Right ventricle myocardium superior (tissue), 1 donor: ENCODE data around the gene ME1. TPM values are rescaled to one million over a fixed set of nuclear protein-coding genes. Genes with fewer than 3 reads are reported as not detected.
A peak's percentile ranks its signal among the peaks of the same experiment; 100 is the strongest.

Source experiments
- ATAC-seq: fragments of 200-7000 bp; cut with Tn5 transposase; one replicate; pipeline ENCODE4 v1.9.1; 2020; ENCODE audit warnings: mild to moderate bottlenecking; ENCODE audit not compliant: poor library complexity
- DNase-seq: peaks from one replicate; pipeline ENCODE4 v3.0.0-alpha.2; 2020
- intact Hi-C: fragments of 100-400 bp; cut with DNase I; formaldehyde crosslinking; loops from one replicate; pipeline ENCODE4 v1.11.2; 2022
- total RNA-seq: library from RNA; stranded (reverse); fragmentation: NEBNext Ultra II Directional; extraction: Animal tissue kit (Norgen Biotek cat#: 25700); gene quantifications from one replicate; pipeline ENCODE4 v1.2.1, GENCODE V29; 2021
- donor health status: DM: no; HTN: yes; CAD: no; lungs with severe emphysema.

Gene ME1
- total RNA-seq, 1 donor from 2014 or later: 24.7 TPM

DNA sequence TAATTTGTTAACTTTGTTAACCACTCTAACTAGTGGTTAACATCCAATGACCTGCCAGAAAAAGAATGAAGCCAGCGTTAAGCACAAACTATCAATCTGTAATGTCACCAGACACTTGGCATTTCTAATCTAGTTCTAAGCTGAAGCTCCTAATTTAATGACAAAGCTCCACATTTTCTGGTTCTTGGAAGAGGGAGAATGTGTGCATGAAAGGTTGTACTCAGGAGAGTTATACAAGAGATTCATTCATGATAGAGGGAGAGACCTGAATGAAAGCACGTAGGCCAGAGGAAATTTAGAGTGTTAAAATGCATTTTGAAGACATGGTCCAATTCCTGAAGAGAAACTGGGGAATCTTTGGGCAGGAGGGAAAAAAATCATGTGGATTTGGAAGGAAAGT, 8.3 kb upstream of the ME1 start:
- intact Hi-C loops: no loop called here
- ATAC-seq (no peak), DNase-seq (no peak)

- intact Hi-C loops: no loop called here
- ATAC-seq (no peak), DNase-seq (no peak)
These were observed 5.8 kb upstream of the ME1 start for GRCh38 chr6:83436674-83437073.

DNA sequence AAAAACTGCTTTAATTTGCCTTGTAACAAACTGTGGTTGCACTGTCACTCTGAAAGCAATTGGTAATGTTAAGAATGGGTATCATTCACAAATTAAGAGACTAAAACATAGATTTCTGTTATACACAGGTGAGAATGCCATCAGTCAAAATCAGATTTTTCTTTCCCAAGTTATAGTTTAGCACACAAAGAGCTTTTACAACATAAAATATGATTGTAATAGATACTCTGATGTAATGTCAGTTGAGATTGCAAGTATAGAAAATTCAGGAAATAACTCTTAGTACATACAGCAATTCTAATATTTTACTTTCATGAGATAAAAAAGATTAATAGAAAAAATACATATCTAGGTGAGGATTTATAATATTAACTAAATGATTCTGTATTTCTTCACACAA, 2.3 kb upstream of the ME1 start:
- intact Hi-C loops: no loop called here
- DNase-seq (no peak), ATAC-seq (no peak)

DNA sequence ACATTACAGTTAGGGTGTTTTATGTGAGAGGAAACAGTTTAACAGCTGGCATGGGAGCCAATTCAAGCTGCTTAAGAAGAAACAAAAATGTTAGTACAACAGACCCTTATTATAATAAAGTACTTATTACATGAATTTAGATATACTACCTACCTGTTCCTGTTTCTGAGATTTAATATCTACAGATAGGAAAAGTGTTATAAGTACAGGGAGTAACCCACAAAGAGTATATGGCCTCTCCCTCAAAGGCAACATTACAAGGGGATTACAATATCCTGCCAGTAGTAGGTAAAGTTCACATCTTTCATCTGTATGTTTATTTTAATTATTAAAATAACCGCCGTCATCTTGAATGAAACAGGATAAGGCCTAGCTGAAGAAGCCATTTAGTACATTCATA, 1.8 kb upstream of the ME1 start:
- no peak for ATAC-seq
- intact Hi-C loops: no loop called here
- no peak for DNase-seq

DNA sequence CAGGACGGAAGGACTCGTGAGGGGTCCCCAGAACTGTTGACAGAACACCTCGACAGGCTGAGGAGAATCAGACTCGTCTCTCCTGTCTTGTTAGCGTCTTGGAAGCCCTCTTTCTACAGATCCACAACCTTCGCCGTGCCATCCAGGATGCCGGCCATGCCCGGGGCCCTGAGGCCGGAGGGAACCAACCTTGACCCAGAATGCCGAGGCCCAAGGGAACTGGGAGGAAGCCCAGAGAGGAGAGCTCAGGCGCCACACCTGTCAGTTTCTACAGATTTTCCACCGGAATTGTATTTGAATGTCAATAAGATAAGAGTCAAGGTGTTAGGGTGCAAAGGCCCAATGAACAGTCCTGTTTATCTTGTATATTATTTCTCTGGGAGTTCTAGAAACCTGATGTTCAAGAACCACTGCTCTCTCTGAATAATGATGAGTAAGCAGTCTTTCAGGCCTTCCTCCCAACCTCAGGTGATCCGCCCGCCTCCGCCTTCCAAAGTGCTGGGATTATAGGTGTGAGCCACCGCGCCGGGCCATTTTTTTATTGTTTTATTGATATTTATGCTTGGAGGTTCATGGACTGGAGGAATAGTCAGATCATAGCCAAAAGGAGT, 799 bp upstream of the ME1 start:
- intact Hi-C loops: no loop called here
- no peak for DNase-seq
- ATAC-seq: peak; percentile 10

- intact Hi-C loops: no loop called here
- ATAC-seq (peak; percentile 51), DNase-seq (no peak)
These were observed 817 bp downstream of the ME1 start for GRCh38 chr6:83429857-83430610.

DNA sequence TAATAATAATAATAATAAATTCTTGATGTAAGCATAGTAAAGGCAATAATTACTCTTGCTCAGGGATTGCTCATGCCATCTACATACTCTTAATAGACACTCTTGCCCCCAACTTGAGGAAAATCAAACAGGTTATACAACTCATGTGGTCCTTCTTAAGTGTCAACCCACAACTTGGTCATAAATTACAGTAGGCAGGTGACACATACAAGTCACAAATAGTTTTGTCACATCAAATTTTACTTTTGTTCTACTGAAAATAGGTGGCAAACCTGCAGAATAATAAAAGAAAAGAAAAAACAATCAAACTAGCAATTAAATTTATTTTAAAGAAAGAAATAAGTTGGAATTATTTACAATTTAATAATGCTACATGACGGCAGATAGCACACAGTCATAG, 1.6 kb downstream of the ME1 start:
- DNase-seq (no peak), ATAC-seq (no peak)
- intact Hi-C loops: no loop called here

DNA sequence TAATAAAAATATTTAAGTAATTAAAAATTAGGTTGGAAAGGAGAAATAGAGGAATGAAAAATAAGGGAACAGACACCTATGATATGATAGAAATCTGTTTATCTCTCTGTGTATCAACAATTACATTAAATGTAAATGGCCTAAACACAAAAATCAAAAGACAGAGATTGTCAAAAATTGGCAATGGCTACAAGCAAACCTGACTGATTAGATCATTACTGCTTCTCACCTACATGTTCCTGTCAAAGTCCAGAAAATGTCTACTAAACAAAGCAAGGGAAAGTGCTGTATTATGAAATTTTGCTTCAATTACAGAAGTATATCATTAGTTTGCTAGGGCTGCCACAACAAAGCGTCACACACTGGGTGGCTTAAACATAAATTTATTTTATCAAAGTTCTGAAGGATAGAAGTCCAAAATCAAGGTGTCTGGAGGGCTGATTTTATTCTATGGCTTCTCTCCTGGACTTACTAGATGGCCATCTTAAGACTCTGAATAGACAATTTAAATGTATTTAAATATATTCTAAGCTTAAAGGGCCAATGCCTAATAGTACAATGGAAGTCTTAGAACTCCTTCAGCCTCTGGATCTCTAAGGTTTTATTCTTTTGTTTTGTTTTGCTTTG, 6.3 kb downstream of the ME1 start:
- ATAC-seq (no peak), DNase-seq (no peak)
- intact Hi-C loops: no loop called here

GRCh38 chr6:83417880-83418663, 12.8 kb downstream of the ME1 start:
- ATAC-seq (peak; percentile 80), DNase-seq (no peak)
- intact Hi-C loops: loop anchor here (5.0 kb wide), 1 partner anchor 94 kb away; the partner anchor contains the start of gene PRSS35

DNA sequence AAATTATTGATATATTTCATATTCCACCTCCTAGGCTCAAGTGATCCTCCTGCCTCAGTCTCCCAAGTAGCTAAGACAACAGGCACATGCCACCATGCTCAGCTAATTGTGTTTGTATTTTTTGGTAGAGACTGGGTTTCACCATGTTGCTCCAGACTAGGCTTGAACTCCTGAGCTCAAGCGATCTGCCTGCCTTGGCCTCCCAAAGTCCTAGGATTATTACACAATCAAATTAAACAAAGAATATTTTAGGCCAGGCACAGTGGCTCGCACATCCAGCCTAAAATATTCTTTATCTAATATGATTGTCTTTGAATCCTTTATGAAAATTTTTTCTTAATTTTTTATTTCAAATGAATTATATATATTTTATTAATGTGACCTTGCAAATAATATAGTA, 17.8 kb downstream of the ME1 start:
- ATAC-seq (no peak), DNase-seq (no peak)
- intact Hi-C loops: no loop called here

- DNase-seq (no peak), ATAC-seq (no peak)
- intact Hi-C loops: no loop called here
These were observed 19.1 kb downstream of the ME1 start for GRCh38 chr6:83411731-83412130.

DNA sequence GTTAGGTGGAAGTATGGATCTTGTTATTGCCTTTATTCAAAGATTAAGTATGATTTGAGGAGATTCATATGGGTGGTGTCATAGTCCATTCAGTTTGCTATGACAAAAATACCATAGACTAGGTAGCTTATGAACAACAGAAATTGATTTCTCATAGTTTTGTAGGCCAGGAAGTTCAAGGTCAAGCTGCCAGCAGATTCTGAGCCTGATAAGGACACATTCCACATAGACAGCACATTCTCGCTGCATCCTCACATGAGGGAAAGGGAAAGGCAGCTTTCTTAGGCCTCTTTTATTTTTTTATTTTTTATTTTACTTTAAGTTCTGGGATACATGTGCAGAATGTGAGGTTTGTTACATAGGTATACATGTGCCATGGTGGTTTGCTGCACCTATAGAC, 27.7 kb downstream of the ME1 start:
- DNase-seq (no peak), ATAC-seq (no peak)
- intact Hi-C loops: no loop called here

DNA sequence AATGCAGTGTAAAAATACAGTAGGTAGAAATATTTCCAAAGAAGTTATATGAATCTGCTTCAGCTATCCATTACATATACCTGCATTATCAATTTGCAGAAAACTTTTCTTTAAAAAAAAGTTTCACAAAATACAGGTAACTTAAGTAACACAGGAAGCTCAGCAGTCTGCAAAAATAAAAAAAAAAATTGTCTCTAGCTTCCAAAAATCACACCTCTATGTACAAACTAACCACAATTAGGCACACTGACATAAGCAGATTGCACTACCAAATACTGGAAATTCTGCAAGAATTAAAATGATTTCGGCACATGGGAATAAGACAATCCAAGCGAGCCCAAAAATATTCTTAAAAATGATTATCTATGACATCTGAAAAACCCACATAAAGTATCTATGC, 41.2 kb downstream of the ME1 start:
- no peak for DNase-seq
- no peak for ATAC-seq
- intact Hi-C loops: no loop called here

DNA sequence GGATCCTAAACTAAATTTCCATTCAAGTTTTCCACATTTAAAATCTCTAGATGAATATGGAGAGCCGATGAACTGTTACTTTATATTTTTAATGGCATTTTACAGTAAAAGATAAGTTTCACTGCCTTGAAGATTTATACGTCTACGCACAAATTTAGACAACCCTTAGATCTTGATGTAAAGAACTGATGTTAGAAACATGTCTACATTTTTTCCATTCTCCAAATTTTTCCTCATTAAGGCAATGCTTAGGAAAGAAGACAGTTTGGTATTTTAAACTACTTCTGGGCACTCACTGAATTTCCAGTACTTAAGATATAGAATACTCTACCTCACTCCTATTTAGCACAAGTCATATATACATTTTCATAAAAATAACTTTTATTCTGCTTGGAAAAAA, 45.4 kb downstream of the ME1 start:
- ATAC-seq (no peak), DNase-seq (no peak)
- intact Hi-C loops: no loop called here

GRCh38 chr6:83384751-83385150, 46.1 kb downstream of the ME1 start:
- DNase-seq: no peak
- intact Hi-C loops: no loop called here
- no peak for ATAC-seq

- no peak for ATAC-seq
- intact Hi-C loops: no loop called here
- no peak for DNase-seq
These were observed 48.9 kb downstream of the ME1 start for GRCh38 chr6:83381949-83382348.

GRCh38 chr6:83378621-83379388, 52.0 kb downstream of the ME1 start:
- DNase-seq (no peak), ATAC-seq (no peak)
- intact Hi-C loops: no loop called here

- ATAC-seq (no peak), DNase-seq (no peak)
- intact Hi-C loops: no loop called here
These were observed 59.4 kb downstream of the ME1 start for GRCh38 chr6:83371423-83371822.

DNA sequence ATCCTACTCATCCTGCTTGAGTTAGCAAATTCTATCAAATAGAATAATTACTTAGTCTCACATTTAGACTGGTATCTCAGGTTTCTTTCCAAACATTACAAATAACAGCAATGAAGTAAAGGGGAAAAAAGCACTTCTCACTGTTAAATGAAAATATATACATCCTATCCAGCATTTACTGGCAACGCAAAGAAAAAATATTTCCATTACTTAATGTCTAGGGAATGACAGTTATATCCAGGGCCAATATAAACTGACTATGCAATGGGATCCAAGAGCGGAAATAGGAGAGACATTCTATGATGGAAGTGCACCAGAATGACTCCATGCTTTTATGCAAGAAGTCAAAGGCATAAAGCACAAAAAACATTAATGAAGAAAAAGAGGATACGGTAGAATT, 60.3 kb downstream of the ME1 start:
- DNase-seq (no peak), ATAC-seq (no peak)
- intact Hi-C loops: no loop called here
